HG03097 (cell line): ENCODE results near the gene ABHD1.

Experiments
- ATAC-seq: cut with Tn5 transposase; IDR thresholded peaks from one replicate; pipeline ENCODE4 v1.9.1; 2021; ENCODE audit not compliant: unreplicated experiment, low FRiP score

Gene ABHD1

DNA sequence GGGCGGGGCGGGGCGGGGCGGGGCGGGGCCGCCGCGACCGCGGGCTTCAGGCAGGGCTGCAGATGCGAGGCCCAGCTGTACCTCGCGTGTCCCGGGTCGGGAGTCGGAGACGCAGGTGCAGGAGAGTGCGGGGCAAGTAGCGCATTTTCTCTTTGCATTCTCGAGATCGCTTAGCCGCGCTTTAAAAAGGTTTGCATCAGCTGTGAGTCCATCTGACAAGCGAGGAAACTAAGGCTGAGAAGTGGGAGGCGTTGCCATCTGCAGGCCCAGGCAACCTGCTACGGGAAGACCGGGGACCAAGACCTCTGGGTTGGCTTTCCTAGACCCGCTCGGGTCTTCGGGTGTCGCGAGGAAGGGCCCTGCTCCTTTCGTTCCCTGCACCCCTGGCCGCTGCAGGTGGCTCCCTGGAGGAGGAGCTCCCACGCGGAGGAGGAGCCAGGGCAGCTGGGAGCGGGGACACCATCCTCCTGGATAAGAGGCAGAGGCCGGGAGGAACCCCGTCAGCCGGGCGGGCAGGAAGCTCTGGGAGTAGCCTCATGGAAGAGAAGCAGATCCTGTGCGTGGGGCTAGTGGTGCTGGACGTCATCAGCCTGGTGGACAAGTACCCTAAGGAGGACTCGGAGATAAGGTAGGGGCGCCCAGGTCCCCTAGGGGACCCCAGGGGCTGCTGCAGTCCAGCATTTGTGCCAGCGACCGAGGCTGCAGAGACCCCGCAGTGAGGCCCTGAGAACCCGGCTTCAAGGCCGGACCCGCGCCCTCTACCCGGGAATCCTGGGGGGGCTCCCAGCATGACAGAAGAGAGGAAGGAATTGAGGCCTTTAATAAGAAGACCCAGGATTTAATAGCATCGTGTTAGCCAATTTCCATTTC is 36.7 kb upstream of the ABHD1 start, which contains the start of gene KHK:
KHK (plus strand) TSS at position 49 of the 870 bp plus-strand sequence; CDS start at position 537, 488 bp downstream.
- peak; percentile 6 for ATAC-seq

DNA sequence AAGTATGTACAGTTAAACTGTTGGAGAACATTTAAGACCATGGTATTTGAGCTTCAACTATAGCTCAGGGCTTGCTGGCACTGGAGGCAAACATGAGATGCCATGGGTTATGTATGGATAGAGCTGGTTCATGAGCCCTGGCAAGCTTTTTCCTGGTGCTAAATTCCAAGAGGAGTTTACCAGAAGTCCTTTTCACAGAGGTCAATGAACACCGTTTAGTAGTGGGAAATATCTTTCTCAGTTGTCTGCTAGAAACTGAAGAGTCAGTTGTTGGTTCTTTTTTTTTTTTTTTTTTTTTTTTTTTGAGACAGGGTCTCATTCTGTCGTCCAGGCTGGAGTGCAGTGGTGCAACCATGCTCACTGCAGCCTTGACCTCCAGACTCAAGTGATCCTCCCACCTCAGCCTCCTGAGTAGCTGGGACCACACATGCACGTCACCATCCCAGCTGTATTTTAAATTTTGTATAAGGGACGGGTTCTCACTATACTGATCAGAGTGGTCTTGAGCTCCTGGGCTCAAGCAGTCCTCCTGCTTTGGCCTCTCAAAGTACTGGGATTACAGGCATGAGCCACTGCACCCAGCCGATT is 35.7 kb upstream of the ABHD1 start:
- ATAC-seq, result no peak

DNA sequence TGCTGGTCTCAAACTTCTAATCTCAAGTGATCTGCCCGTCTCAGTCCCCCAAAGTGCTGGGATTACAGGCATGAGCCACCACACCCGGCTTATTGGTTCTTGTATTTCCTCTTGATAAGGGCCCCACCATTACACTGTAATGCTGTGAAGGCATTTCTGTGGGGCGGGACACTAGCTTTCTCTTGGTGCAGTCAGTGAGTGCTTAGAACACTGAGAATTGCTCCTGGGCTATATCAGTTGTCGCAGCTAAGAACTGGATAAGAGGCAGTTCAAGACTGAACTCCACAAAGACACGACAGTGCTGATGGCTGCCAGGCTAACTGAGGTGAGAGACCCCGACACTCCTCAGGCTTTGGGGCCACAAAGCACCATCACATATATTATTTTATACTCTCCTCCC is 35.0 kb upstream of the ABHD1 start:
- no peak for ATAC-seq

DNA sequence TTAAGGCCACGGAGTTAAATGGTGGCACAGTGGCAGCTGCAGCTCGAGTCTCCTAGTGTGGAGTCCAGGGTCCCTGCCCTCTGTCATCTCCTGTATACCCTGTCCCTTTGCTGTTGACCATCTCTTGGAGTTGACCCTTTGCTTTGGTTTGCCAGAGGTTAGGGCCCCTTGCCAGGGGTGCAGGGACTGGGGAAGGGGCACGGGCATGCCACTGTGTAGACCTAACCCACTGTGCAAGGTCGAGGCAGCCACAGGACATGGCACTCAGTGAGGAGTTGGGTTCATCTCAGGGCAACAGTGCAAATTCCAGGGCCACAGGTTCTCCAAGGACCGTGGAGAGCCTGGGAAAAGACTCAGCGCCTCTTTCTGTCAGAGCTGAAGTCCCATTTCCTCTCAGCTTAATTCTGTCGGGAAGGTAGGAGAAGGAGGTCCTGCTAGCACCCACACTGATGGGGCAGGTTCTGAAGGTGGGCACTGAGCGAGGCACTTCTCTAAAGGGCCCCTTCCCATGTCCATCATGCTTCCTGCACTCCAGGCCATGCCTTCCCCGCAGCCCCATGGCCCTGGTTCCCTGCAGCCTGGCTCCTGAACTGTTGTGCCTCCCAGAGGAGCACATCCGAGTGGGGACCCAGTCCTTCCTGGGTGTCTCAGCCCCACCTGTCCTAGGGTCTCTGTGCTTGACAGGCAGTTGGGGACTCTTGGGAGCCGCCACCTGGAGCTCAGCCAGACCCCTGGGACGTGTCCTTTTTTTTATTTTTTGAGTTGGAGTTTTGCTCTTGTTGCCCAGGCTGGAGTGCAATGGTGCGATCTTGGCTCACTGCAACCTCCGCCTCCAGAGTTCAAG is 34.3 kb upstream of the ABHD1 start:
- no peak for ATAC-seq

DNA sequence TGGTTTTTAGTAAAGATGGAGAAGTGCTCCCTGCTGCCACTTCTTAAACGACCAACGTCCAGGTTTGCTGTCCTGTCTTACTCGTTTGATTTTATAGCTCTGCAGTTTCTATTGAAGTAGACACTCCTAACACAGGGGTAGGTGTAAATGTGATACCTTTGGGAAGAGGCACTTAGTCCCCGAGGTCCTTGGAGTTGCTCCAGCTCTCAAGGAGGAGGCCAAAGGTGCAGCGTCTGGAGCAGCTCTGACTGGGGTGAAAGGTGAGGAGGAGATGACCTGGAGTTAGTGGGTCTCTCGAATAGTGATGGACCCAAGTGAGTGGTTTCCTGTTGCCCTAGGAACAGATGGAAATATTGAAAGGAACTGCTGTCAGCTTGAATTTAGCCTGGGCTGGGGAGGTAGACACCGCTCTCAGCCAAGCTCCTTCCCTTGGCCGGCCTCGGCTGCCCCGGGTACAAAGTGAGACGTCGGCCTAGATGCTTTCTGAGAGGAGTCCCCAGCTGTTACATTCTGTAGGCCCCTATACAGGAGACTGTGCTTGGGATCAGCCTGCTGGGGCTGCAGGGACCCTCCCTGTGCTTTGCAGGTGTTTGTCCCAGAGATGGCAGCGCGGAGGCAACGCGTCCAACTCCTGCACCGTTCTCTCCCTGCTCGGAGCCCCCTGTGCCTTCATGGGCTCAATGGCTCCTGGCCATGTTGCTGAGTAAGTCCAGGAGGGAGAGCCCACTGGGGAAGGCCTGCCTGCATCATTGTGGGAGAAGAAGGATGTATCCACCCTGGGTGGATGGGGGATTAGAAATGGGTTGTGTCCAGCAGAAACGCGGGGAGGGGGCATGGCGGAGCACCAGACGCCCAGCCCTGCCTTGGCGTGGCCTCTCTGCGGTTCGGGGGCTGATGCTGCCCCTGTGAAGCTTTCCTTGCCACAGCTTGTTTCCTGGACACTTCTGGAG is 31.6 kb upstream of the ABHD1 start:
- ATAC-seq, result no peak

DNA sequence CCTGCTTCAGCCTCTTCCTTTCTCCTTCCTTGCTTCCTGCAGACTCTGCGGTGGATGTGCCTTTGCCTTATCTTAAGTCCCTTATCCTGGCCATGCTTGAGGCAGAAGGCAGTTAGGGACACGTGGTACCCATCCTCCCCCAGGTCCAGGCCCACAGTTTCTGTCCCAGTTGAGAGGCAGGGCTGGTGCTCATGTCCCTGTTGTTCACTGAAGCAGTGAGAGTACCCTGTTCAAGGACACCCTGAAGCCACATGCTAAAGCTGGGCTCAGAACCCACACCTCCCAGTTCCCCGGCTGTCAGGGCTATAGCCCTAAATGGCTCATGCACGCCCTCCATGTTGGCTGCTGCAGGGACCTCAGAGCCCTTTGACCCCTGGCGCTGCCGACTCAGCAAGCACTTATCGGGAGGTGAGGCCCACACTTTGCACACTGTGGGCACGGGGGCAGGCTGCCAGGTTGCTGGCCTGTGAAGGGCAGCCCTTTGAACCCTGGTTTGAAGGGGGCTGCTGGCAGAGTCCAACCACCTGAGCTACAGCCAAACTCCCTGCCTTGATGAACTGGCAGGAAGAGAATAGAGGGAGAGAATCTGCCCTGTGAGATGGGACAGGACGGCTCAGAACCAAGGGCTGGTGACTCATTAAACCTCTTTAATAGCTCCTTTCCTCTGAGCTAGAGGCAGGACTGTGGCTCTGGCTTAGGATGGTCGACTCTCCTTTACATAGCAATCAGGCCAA is 30.8 kb upstream of the ABHD1 start:
- no peak for ATAC-seq

DNA sequence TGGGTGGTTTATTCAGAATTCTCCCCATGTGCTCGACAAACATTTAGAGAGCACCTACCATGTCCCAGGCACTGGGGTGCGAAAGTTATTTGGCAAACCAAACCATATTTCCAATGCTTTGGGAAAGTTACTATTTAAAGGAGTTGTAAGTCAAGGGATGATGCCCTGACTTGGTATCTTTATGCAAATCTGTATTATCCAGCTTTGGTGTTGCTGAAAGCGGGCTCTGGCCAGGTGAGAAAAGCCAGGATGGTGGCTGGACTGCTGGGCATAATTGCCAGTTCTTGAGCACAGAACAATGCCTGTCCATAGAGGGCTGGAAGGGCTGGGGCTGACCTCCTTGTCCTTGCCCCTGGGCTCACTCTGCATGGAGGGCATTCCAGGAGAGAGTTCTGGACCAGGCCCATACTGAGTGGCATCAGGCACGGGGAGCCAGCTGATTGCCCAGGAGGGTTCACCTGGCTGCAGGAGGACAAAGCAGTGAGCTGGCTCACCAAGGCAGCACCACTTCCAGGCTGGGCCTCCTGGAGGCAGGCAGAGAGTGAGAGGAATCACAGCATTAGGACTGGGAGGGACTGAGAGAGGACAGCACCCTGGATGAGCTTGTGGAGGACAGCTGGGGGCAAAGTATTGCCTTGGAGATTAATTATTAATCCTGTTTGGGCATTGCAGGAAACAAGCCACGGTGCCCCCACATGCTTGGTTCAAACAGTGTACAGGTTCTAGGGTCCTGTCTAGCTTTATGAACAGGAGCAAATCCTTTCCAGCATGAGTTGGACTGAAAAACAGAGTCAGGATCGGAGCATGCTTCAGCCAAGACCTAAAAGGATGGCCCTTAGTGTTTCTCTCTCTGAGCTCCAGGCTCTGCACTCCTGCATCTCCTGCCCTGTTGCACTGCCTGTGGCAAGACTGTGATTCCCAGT is 29.9 kb upstream of the ABHD1 start:
- no peak for ATAC-seq

DNA sequence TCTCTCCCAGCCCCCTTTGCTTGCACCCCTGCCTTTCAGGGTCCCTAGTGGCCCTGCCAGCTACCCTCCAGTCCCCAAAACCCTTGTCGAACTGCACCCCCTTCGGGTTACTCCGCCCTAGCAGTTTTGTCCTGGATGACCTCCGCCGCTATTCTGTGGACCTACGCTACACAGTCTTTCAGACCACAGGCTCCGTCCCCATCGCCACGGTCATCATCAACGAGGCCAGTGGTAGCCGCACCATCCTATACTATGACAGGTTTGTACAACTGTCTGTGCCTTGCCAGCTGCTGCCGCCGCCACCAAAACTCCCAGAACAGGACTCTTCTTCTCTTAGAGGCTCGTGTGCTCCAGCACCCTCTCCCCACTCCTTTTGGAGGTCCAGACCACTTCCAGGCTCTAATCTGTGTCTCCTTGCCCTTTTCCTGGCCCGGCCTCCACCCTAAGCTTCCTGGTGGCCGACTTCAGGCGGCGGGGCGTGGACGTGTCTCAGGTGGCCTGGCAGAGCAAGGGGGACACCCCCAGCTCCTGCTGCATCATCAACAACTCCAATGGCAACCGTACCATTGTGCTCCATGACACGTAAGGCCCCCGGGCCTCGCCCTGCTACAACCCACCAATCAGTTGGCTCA is 29.1 kb upstream of the ABHD1 start:
- ATAC-seq, result no peak

DNA sequence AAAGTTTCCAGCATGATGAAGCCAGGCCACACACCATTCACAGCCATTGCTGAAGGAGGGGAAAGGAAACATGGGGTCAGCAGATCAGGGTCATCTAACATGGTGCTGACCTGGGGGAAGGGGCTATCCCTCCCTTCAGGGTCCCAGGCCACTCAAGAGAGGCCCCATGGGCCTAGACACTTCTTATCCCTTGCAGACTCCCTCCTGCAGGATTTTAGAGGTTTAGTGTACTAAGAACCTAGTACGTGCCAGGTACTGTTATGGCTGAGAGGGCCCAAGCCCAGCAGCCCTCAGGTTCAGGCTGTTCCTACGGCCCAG is 28.2 kb upstream of the ABHD1 start:
- ATAC-seq, result no peak

DNA sequence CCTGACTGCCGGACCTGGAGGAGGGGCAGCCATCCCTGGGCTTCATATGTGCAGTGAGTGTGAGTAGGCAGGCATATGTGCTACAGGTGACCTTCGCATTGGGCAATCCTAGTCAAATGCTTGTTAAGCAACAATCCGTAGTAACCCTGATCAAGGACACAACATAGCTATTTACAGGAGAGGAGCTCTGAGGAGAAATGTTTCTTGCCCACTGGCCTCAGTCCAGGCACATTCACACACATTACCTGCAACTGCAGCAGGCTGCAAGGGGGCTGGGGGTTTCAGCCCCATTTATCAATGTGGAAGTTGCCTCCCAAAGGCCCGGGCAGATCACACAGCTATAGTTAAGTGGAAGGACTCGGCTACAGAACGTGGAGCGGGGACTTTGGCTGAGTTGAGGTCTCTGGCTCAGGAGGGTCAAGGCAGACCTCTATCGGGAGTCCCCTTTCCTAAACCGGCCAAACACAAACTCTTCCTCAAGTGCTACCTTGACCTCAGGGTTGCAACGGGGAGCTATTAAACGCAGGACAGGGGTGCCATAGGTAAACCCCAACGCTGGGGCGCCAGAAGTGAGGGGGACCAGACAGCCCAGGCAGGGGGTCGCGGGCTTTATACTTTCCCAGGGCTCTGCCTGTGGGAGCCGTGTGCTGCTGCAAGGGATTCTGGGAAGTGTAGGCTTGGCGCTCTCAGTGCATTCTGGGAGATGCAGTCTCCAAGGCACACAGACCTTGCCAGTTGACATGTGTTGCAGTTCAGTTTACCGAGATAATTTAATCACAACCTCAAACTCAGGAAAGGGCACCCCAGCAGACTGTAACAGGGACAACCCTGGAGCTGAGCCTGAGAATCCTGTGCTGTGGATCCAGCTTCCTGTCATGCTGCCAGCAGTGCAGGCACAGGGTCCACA is 27.6 kb upstream of the ABHD1 start:
- no peak for ATAC-seq

DNA sequence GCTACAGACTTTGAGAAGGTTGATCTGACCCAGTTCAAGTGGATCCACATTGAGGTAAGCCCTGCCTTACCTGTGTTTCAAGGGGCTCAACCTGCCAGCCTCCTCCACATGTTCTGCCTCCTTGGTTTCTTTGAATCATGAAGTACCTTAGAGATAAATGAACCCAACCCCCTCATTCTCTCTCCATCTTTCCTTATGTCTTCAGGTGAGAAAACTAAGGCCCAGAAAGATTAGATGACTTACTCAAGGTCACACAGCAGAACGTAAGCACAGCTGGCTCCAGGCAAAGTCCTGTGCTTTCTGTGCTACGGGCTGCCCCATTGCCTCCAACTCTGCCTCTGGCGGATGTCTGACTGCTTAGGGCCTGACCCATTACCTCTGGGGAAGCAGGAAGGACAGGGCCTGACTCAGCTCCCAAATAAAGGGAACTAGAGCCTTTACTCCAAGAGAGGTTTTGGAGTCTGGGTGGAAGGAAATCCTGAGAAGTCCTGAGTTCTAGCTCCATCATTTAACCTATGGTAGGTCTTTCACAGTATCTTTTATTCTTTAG is 26.8 kb upstream of the ABHD1 start:
- ATAC-seq, result no peak

DNA sequence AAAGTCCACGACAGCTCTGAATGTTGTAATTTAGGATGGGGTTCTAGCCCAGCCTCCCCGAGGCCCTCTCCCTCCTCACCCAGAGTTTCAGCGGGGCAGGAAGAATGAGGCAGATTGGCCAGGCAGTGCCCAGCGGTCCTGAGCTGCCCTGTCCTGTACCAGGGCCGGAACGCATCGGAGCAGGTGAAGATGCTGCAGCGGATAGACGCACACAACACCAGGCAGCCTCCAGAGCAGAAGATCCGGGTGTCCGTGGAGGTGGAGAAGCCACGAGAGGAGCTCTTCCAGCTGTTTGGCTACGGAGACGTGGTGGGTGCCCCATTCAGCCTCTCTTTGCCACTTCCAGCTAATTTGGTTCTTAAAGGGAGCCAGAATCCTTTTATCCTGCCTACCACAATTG is 26.3 kb upstream of the ABHD1 start:
- no peak for ATAC-seq

DNA sequence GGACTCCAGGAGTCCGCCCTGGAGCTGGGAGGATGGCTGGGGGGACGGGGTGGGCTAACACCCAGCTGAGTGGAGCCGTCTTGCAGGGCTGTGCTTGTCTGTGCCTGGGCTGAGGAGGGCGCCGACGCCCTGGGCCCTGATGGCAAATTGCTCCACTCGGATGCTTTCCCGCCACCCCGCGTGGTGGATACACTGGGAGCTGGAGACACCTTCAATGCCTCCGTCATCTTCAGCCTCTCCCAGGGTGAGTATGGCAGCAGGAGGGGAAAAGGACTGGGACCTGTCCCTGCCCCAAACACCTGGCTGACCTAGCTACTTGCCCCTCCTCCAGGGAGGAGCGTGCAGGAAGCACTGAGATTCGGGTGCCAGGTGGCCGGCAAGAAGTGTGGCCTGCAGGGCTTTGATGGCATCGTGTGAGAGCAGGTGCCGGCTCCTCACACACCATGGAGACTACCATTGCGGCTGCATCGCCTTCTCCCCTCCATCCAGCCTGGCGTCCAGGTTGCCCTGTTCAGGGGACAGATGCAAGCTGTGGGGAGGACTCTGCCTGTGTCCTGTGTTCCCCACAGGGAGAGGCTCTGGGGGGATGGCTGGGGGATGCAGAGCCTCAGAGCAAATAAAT is 24.2 kb upstream of the ABHD1 start:
- no peak for ATAC-seq

DNA sequence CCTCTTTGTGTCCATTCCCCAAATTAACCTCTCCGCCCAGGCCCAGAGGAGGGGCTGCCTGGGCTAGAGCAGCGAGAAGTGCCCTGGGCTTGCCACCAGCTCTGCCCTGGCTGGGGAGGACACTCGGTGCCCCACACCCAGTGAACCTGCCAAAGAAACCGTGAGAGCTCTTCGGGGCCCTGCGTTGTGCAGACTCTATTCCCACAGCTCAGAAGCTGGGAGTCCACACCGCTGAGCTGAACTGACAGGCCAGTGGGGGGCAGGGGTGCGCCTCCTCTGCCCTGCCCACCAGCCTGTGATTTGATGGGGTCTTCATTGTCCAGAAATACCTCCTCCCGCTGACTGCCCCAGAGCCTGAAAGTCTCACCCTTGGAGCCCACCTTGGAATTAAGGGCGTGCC is 23.6 kb upstream of the ABHD1 start:
- no peak for ATAC-seq

DNA sequence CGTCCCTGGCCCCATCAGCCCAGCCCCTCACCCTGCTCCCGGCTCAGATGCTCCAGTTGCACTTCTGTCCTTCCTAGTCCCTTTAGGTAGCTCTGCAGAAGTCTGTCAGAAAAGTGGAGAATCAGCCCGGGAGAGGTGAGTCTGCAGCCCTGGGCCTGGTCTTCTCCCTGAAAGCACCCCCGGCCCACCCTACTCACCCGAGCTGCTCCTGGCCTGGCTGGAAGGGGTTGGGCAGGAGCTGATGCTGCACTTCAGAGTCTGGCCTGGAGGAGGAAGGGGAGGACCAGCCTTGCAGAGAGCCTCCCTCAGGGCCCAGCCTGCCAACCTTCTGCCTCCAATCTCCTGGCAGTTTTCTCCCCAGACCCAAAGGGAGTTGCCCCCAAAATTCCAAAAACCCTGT is 21.3 kb upstream of the ABHD1 start:
- ATAC-seq, result no peak

DNA sequence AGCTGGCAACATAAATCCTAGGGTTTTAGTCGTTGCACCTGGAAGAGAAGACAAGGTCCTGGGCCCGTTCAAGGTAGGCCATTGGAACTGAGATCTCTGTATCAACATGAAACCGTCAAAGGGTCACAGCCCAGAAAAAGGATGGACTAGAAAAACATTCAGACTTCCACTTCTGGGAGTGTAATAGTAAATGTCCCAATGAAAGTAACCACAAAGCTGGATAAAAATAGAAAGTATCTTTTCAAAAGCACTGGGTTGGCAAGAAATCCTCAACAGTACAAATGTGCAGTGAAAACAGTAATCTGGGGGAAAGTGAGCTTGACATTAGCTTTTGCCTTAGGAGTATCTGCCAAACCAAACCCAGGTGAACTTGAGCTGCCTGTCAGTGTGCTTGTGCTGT is 17.6 kb upstream of the ABHD1 start:
- ATAC-seq, result no peak
